Measurements from ENCODE around the gene GPATCH4.

- no peak for TF ChIP-seq CTCF (IDR thresholded peaks at IDR 0.05)
- no peak for TF ChIP-seq POLR2A (IDR thresholded peaks at IDR 0.05)
Measured at GRCh38 chr1:156551869-156552268, 49.4 kb downstream of the GPATCH4 start.
